ENCODE results near the gene LTB. TPM values are rescaled to one million over a fixed set of nuclear protein-coding genes. Genes with fewer than 3 reads are reported as not detected.

The LTB gene
- total RNA-seq, 4 donors from 2014 or later, result 14.9 TPM; not detected in 3

GRCh38 chr6:31546339-31546957 is 35.8 kb downstream of the LTB start, which contains the start of gene ATP6V1G2:
Gene ATP6V1G2, minus strand, starts transcription at chr6:31546608. Its CDS starts 49 bp downstream, at chr6:31546559.
- H3K27me3 ChIP-seq, result no peaks in the 10 kb centered on the region
- peak within 1 kb of the TSS; percentile 31 to 59 (median 44) for H3K4me3 ChIP-seq
- peak within 1 kb of the TSS; percentile 74 to 82 (median 79) for H3K27ac ChIP-seq
- no peaks in the 10 kb centered on the region for H3K9me3 ChIP-seq
- H3K36me3 ChIP-seq, result peaks cover 0 to 25% (median 0%) of the 10 kb centered on the region in 3 donors
- H3K4me1 ChIP-seq, result peaks cover 0 to 27% (median 9%) of the 10 kb centered on the region in 4 donors
- peak; percentile 90 to 96 (median 93) for DNase-seq
- TF ChIP-seq POLR2A (IDR thresholded peaks at IDR 0.05) (peak in 1 of 2 donors; percentile 24), CTCF (IDR thresholded peaks at IDR 0.05) (peak; percentile 92 to 99 (median 98))

GRCh38 chr6:31545291-31545690 is 36.9 kb downstream of the LTB start:
- Histone ChIP-seq H3K4me1 (peaks cover 0 to 33% (median 12%) of the 10 kb centered on the region in 4 donors), H3K9me3 (no peaks in the 10 kb centered on the region), H3K36me3 (peaks cover 0 to 13% (median 0%) of the 10 kb centered on the region in 3 donors), H3K4me3 (no peak overlapping the region), H3K27ac (no peak overlapping the region), H3K27me3 (no peaks in the 10 kb centered on the region)
- DNase-seq, result no peak
- TF ChIP-seq POLR2A (IDR thresholded peaks at IDR 0.05), result no peak
- TF ChIP-seq CTCF (IDR thresholded peaks at IDR 0.05), result no peak

- Histone ChIP-seq H3K27ac (no peak overlapping the region), H3K27me3 (no peaks in the 10 kb centered on the region), H3K9me3 (no peaks in the 10 kb centered on the region), H3K4me3 (no peak overlapping the region), H3K36me3 (peaks cover 0 to 14% (median 0%) of the 10 kb centered on the region in 3 donors), H3K4me1 (peaks cover 0 to 39% (median 18%) of the 10 kb centered on the region in 4 donors)
- no peak for TF ChIP-seq POLR2A (IDR thresholded peaks at IDR 0.05)
- no peak for TF ChIP-seq CTCF (IDR thresholded peaks at IDR 0.05)
- DNase-seq, result no peak
Observed at GRCh38 chr6:31544676-31545075, 37.5 kb downstream of the LTB start.

GRCh38 chr6:31543639-31544038 is 38.6 kb downstream of the LTB start:
- Histone ChIP-seq H3K27me3 (no peaks in the 10 kb centered on the region), H3K27ac (no peak overlapping the region), H3K4me1 (peaks cover 0 to 49% (median 27%) of the 10 kb centered on the region in 4 donors), H3K36me3 (peaks cover 0 to 16% (median 0%) of the 10 kb centered on the region in 3 donors), H3K4me3 (no peak overlapping the region), H3K9me3 (no peaks in the 10 kb centered on the region)
- TF ChIP-seq POLR2A (IDR thresholded peaks at IDR 0.05) (no peak), CTCF (IDR thresholded peaks at IDR 0.05) (no peak)
- no peak for DNase-seq

GRCh38 chr6:31541658-31542521 is 40.3 kb downstream of the LTB start, which contains the start of gene DDX39B:
Gene DDX39B, minus strand, starts transcription at chr6:31542003. Its CDS starts 1,471 bp downstream, at chr6:31540532.
- H3K36me3 ChIP-seq, result peaks cover 0 to 34% (median 0%) of the 10 kb centered on the region in 3 donors
- DNase-seq, result peak; percentile 93 to 98 (median 93)
- peak within 1 kb of the TSS; percentile 58 to 83 (median 72) for H3K4me3 ChIP-seq
- H3K4me1 ChIP-seq, result peaks cover 0 to 50% (median 21%) of the 10 kb centered on the region in 4 donors
- H3K27me3 ChIP-seq, result no peaks in the 10 kb centered on the region
- peak within 1 kb of the TSS; percentile 84 to 91 (median 90) for H3K27ac ChIP-seq
- no peaks in the 10 kb centered on the region for H3K9me3 ChIP-seq
- peak; percentile 81 to 83 for TF ChIP-seq POLR2A (IDR thresholded peaks at IDR 0.05)
- peak in 1 of 6 experiments; percentile 12 for TF ChIP-seq CTCF (IDR thresholded peaks at IDR 0.05)
